Urinary bladder (tissue), 4 donors: Measurements from ENCODE around the gene MYOM1. TPM values are rescaled to one million over a fixed set of nuclear protein-coding genes. Genes with fewer than 3 reads are reported as not detected.

Experiments
- DNase-seq: peaks from one replicate; pipeline ENCODE4 v3.0.0-alpha.2; 2015; ENCODE audit errors: extremely low spot score
- H3K27ac ChIP-seq: one replicate; pipeline ENCODE4 v1.5.1; 2013; ENCODE audit warnings: low read depth, mild to moderate bottlenecking, moderate library complexity
- H3K36me3 ChIP-seq: one replicate; pipeline ENCODE4 v1.6.1; 2013; ENCODE audit warnings: mild to moderate bottlenecking, moderate library complexity; ENCODE audit not compliant: insufficient read depth
- H3K4me1 ChIP-seq: one replicate; pipeline ENCODE4 v1.6.1; 2013; ENCODE audit warnings: mild to moderate bottlenecking, moderate library complexity; ENCODE audit not compliant: insufficient read depth
- H3K4me3 ChIP-seq: one replicate; pipeline ENCODE4 v1.5.1; 2013; ENCODE audit warnings: low read depth, low read length
- WGBS: extraction: QIAGEN DNeasy Blood & Tissue Kit; methylation state at CpG from one replicate; pipeline ENCODE4 v1.1.7; 2013; 5-methylcytosine and 5-hydroxymethylcytosine counted together
- polyA plus RNA-seq: library from polyadenylated mRNA; stranded (reverse); fragments of 200-250 nt; gene quantifications from one replicate; pipeline ENCODE4 v1.2.3, GENCODE V29; 2013
- total RNA-seq: library from RNA; depleted of rRNA; stranded (reverse); fragments of >200 nt; gene quantifications from one replicate; pipeline ENCODE4 v1.2.3, GENCODE V29; 2014
- donor health status: healthy with polysubstance abuse.
- donor health status: healthy.

MYOM1 gene
- total RNA-seq (41.9 TPM), polyA plus RNA-seq (14.9 TPM)

DNA sequence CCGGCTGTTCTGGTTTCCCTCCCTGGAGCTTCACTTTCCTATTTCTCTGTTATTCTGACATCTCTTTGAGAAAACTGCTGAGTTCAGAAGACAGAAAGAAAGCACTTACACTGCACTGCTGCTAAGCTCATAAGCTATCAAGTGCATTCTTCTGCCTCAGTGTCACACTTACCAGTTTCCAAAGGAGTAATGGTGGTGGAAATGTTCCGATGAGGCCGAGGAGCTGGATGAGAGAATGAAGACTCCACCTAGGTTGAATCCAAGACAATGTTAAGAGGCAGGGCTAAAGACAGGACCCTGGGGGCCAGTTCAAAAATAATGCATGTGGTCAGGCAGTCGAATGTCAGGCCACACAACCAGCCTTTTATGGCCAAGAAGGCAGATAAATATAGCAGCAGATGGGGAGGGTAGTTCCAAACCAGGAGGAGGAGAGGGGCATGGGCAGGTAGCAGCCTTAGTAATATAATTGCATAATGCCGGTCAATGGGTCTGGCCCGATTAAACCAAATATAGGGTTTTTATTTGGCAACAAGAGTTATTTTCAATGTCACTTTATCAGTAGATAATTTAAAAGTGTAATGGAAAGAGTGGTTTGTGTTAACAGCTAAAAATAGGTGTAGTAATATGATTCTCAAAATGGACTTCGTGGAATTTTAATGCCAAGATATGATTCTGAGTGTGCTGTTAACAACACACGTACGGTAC, at the start of gene MYOM1:
MYOM1 (minus strand) TSS at position 338 of the 705 bp plus-strand sequence. CDS start 4,745 bp downstream, outside the sequence.
- WGBS = 40% methylated on average over 9 of the region's 9 CpGs
- Histone ChIP-seq H3K27ac (no peak within 1 kb of the TSS), H3K4me3 (no peak within 1 kb of the TSS), H3K4me1 (no peaks in the 10 kb centered on the region), H3K36me3 (no peaks in the 10 kb centered on the region)
- no peak for DNase-seq

GRCh38 chr18:3269241-3269913, 49.6 kb upstream of the MYOM1 start:
- WGBS = 64% methylated on average over 4 of the region's 4 CpGs
- H3K27ac ChIP-seq = no peak overlapping the region
- H3K4me1 ChIP-seq = peaks cover 3% of the 10 kb centered on the region
- H3K4me3 ChIP-seq = no peak overlapping the region
- H3K36me3 ChIP-seq = peaks cover 2% of the 10 kb centered on the region
- no peak for DNase-seq

DNA sequence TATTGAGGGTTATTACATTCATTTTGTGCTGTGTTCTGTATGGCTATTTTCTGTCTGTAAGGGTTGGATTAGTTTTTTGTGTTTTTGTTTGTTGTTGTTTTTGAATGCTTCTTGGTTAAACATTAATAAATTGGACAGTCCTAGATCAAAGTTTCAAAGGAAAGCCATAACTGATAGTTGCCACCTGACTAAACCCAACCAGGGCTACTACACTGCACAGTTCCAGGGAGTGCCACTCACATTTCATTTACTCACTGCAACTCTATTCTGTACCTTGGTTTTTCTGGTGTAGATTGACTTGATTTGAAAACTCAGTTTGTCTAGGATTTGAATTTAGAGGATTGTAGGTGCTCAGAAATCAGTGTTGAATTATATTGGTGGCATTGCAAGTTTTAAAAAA, 48.5 kb upstream of the MYOM1 start:
- peaks cover 4% of the 10 kb centered on the region for H3K4me1 ChIP-seq
- H3K4me3 ChIP-seq = no peak overlapping the region
- H3K36me3 ChIP-seq = peaks cover 2% of the 10 kb centered on the region
- no peak overlapping the region for H3K27ac ChIP-seq
- DNase-seq = no peak

- no peak for DNase-seq
- H3K27ac ChIP-seq = no peak overlapping the region
- H3K4me3 ChIP-seq = no peak overlapping the region
- 62% methylated on average over 7 of the region's 7 CpGs for WGBS
- no peaks in the 10 kb centered on the region for H3K36me3 ChIP-seq
- peaks cover 4% of the 10 kb centered on the region for H3K4me1 ChIP-seq
These were observed 46.4 kb upstream of the MYOM1 start for GRCh38 chr18:3266062-3266608.

- peaks cover 4% of the 10 kb centered on the region for H3K4me1 ChIP-seq
- no peak overlapping the region for H3K4me3 ChIP-seq
- H3K27ac ChIP-seq = no peak overlapping the region
- no peaks in the 10 kb centered on the region for H3K36me3 ChIP-seq
- WGBS = 70% methylated on average over 3 of the region's 3 CpGs
- DNase-seq = no peak
These were observed 45.8 kb upstream of the MYOM1 start for GRCh38 chr18:3265564-3266033.

- DNase-seq = no peak
- Histone ChIP-seq H3K36me3 (no peaks in the 10 kb centered on the region), H3K27ac (no peak overlapping the region), H3K4me3 (no peak overlapping the region), H3K4me1 (peaks cover 4% of the 10 kb centered on the region)
- WGBS = 70% methylated on average over 2 of the region's 2 CpGs
These were observed 44.6 kb upstream of the MYOM1 start for GRCh38 chr18:3264362-3264761.

GRCh38 chr18:3263132-3263700, 43.4 kb upstream of the MYOM1 start:
- peaks cover 4% of the 10 kb centered on the region for H3K36me3 ChIP-seq
- peak overlapping the region; percentile 99 for H3K4me3 ChIP-seq
- H3K27ac ChIP-seq = no peak overlapping the region
- no peak for DNase-seq
- WGBS = 31% methylated on average over 8 of the region's 8 CpGs
- H3K4me1 ChIP-seq = peaks cover 4% of the 10 kb centered on the region

DNA sequence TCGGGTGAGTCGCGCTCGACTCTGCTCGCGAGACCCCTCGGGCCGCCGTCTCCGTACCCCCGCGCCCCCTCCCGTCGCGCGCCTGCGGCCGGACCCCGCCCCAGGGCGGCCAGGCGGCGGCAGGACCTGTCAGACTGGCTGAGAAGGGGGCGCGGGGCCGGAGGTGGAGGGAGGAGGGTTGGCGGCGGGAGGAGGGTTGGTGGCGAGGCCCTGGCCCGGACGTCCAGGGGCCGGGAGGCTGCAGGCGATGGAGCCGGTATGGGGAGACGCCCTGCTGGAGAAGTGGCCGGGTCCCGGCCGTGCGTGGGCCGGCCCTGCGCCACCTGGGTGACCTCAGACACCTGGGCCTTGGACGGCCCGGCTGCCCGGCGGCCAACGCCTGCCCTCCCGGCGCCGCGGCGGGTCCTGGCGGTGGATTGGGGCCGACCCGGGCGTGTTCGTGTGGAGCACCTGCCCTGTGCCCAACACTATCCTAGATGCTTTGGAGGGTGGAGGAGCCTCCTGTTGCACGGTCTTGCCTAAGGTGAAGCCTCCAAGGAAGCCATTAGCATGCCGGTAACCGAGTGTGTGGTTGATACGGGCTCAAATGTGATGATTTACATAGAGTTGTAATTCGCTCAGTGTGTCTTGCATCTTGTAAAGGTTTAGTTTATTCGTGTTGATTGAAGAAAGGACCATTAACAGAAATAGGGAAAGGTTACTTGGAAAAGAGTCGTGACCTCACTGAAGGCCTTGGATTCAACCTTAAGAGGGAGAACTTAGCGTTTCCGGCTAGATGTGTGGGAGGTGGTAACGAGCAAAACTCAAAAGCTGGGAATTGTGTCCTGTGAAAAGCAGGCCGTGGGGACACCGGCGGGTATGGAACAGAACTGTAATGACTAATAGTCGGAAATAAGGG, 42.7 kb upstream of the MYOM1 start:
- peaks cover 4% of the 10 kb centered on the region for H3K4me1 ChIP-seq
- no peak for DNase-seq
- H3K36me3 ChIP-seq = peaks cover 8% of the 10 kb centered on the region
- H3K4me3 ChIP-seq = peak overlapping the region; percentile 99
- under 1% methylated on average over 69 of the region's 69 CpGs for WGBS
- H3K27ac ChIP-seq = peak overlapping the region; percentile 97

DNA sequence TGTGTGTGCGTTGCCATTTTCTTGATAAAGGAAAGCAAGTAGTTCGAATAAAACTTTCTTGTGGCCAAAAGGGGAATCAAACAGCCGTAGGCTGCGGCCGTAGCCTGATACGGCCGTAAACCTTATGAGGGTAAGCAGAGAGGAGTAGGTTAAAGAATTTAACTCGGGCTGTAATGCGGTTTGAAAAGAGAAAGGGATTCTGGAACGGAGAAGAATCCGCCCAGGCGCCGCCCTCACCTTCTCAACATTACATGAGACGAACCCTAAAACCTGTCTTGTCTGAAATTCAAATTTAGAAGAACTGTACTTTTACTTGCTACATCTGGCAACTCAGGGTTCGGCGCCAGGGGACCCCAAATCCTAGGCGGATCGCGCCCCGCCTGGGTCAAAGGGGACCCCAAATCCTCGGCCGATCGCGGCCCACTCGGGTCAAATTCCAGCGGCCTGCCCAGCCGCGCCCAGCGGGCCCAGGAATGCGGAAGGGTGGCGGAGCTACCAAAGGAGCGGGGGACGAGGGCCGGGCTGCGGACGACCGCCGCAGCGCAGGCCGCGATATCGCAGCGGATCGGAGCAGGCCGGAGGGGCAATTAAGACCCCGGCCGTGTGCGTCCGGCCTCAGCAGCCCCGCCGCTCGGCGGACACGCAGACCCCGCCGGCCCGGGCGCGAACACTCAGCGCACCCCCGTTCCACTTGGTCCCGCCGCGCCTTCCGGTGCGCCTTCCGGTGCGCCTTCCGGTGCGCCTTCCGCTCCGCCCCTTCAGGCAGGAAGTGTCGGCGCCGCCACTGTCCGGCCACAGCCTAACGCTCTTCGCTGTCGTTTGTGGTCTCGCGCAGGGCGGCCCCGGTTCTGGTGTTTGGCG, 41.8 kb upstream of the MYOM1 start, which contains the start of gene MYL12B:
MYL12B (plus strand) TSS at position 761 of the 861 bp plus-strand sequence. CDS start 10,766 bp downstream, outside the sequence.
- WGBS = under 1% methylated on average over 83 of the region's 84 CpGs
- Histone ChIP-seq H3K4me1 (peaks cover 4% of the 10 kb centered on the region), H3K36me3 (peaks cover 8% of the 10 kb centered on the region), H3K4me3 (peak within 1 kb of the TSS; percentile 99), H3K27ac (peak within 1 kb of the TSS; percentile 97)
- peak; percentile 60 for DNase-seq

DNA sequence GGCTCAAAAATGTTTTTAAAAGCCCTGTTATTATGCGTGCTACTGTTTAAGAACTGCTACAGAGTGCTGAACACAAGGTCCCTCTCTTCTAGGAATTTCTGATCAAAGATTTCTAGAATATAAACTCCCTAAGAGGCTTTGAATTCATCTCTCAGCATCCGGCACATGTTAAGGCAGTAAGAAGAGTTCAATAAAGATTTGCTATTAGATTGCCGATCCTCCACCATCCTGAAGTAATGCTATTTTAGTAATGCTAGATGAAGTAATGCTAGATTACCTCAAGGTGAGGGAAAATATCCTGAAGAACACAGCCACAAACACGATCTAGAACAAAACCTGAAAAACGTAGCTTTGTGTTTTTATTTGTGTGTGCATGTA, 41.2 kb upstream of the MYOM1 start:
- WGBS = 20% methylated on average over 5 of the region's 5 CpGs
- Histone ChIP-seq H3K36me3 (peaks cover 8% of the 10 kb centered on the region), H3K27ac (peak overlapping the region; percentile 97), H3K4me3 (peak overlapping the region; percentile 99), H3K4me1 (peaks cover 4% of the 10 kb centered on the region)
- DNase-seq = no peak

DNA sequence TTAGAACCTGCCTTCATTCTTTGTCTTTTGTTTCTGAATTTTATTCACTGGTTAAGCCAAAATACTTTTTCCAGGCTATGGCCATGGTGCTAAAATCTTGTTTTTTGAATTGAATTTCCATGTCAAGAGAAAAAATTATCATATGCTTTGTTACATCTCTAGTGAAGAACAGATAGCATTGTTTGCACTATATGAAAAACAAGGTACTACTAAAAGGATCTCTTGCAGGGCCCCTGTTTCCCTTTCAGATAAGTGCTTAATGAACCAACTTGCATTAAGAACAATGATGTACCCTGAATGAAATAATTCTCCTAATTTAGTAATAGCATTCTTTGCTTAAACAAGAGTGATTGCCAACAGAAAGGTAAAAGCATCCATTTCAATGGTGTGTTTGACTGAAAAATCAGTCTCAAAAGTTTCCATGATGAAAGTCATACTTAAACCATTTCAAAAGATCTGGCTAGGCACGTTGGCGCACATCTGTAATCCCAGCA, 37.9 kb upstream of the MYOM1 start:
- Histone ChIP-seq H3K36me3 (peaks cover 8% of the 10 kb centered on the region), H3K4me3 (no peak overlapping the region), H3K27ac (no peak overlapping the region), H3K4me1 (no peaks in the 10 kb centered on the region)
- WGBS = 91% methylated on average over 2 of the region's 2 CpGs
- no peak for DNase-seq
